ENCODE measurements around the gene CCDC197.

DNA sequence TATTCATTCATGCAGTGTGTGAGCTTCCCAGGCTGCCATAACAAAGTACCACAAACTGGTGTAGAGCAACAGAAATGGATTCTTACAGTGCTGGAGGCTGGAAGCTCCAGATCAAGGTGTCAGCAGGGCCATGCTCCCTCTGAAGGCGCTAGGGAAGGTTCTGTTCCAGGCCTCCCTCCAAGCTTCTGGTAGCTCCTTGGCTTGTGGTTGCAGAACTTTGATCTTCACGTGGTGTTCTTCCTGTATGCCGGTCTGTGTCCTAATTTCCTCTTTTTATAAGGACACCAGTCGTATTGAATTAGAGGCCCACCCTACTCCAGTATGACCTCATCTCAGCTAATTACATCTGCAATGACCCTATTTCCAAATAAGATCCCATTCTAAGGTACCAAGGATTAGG, 32.2 kb downstream of the CCDC197 start:
- TF ChIP-seq, protein P1, sequence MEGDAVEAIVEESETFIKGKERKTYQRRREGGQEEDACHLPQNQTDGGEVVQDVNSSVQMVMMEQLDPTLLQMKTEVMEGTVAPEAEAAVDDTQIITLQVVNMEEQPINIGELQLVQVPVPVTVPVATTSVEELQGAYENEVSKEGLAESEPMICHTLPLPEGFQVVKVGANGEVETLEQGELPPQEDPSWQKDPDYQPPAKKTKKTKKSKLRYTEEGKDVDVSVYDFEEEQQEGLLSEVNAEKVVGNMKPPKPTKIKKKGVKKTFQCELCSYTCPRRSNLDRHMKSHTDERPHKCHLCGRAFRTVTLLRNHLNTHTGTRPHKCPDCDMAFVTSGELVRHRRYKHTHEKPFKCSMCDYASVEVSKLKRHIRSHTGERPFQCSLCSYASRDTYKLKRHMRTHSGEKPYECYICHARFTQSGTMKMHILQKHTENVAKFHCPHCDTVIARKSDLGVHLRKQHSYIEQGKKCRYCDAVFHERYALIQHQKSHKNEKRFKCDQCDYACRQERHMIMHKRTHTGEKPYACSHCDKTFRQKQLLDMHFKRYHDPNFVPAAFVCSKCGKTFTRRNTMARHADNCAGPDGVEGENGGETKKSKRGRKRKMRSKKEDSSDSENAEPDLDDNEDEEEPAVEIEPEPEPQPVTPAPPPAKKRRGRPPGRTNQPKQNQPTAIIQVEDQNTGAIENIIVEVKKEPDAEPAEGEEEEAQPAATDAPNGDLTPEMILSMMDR (conservative IDR thresholded peaks at IDR 0.05; ENCODE audit: low read length): no peak
- TF ChIP-seq EZH2phosphoT487 (IDR thresholded peaks at IDR 0.05; ENCODE audit: borderline replicate concordance): no peak

Measured in Loucy (cell line).